MCF 10A (cell line): ENCODE results near the gene TPST1. TPM values are rescaled to one million over a fixed set of nuclear protein-coding genes. Genes with fewer than 3 reads are reported as not detected.

Experiments used
- BruUV-seq: library from RNA; stranded (reverse); fragments of 400-500 nt; replicated peaks from 2 replicates; lab custom pipeline; 2021; lab: Mats Ljungman, UMichigan
- CTCF ChIA-PET: fragments of 300-600 bp; sonication (Branson Sonifier 250); formaldehyde crosslinking; extraction: SDS; loops from one replicate; lab custom pipeline; 2021; ENCODE audit warnings: antibody characterized with exemption, inconsistent platforms; lab: Yijun Ruan, JAX
- POLR2A ChIA-PET: fragments of 300-600, 350-650 bp; sonication (Branson Sonifier 250); formaldehyde crosslinking; extraction: SDS; loops from one replicate; lab custom pipeline; 2020; ENCODE audit warnings: antibody characterized with exemption, inconsistent platforms; lab: Yijun Ruan, JAX
- DNase-seq: peaks from one replicate; pipeline ENCODE4 v3.0.0-alpha.2; 2018; ENCODE audit not compliant: unreplicated experiment
- H3K27ac Mint-ChIP-seq: one replicate; pipeline ENCODE4 v1.8.0; 2022; ENCODE audit warnings: mild to moderate bottlenecking, low read depth, mixed read lengths; ENCODE audit not compliant: unreplicated experiment
- H3K27me3 Mint-ChIP-seq: one replicate; pipeline ENCODE4 v1.8.0; 2022; ENCODE audit warnings: mixed read lengths; ENCODE audit not compliant: insufficient read depth, unreplicated experiment
- H3K36me3 Mint-ChIP-seq: one replicate; pipeline ENCODE4 v1.8.0; 2022; ENCODE audit warnings: mild to moderate bottlenecking, moderate library complexity, mixed read lengths; ENCODE audit not compliant: insufficient read depth, unreplicated experiment
- H3K4me1 Mint-ChIP-seq: one replicate; pipeline ENCODE4 v1.8.0; 2022; ENCODE audit warnings: mixed read lengths; ENCODE audit not compliant: insufficient read depth, unreplicated experiment
- H3K4me3 Mint-ChIP-seq: one replicate; pipeline ENCODE4 v1.8.0; 2022; ENCODE audit warnings: mild to moderate bottlenecking, moderate library complexity, mixed read lengths; ENCODE audit not compliant: unreplicated experiment
- H3K9me3 Mint-ChIP-seq: one replicate; pipeline ENCODE4 v1.8.0; 2022; ENCODE audit warnings: mixed read lengths; ENCODE audit not compliant: unreplicated experiment
- CTCF ChIP-seq: fragments of 200-600 bp; IDR thresholded peaks from one replicate; pipeline ENCODE4 v1.8.0; 2022; ENCODE audit warnings: antibody characterized with exemption, mild to moderate bottlenecking; ENCODE audit not compliant: unreplicated experiment
- intact Hi-C: fragments of 100-400 bp; cut with micrococcal nuclease; formaldehyde crosslinking; loops from 2 replicates; pipeline ENCODE4 v1.14.1; 2022
- total RNA-seq: library from RNA; stranded (reverse); gene quantifications from 2 replicates; pipeline ENCODE4 v1.2.3, GENCODE V29; 2022

The TPST1 gene
- total RNA-seq, 1 experiment from 2014 or later = 3.2 TPM

DNA sequence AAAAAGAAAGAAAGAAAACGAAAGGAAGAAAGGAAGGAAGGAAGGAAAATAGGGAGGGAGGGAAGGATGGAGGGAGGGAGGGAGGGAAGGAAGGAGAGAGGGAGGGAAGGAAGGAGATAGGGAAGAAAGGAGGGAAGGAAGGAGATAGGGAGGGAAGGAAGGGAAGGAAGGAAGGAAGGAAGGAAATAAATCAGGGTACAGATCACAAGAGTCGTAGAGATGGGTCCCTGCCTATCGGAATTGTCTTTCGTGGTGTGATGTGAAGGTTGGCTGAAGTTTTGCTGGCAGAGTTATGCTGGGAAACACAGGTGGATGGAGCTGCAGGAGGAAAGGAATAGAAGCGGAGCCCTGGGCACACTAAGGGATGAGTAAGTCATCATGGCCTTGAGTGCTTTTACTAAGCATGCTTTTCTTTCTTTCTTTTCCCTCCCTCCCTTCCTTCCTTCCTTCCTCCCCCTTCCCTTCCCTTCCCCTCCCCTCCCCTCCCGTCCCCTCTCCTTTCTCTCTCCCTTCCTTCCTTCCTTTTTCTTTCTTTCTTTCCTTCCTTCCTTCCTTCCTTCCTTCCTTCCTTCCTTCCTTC, 11.9 kb upstream of the TPST1 start:
- ChIA-PET POLR2A (no interaction called here), CTCF (interaction anchor here (0.6 kb wide), 2 partner anchors 44 to 151 kb away, joined by 3 read pairs; no protein-coding TSS in a partner anchor)
- H3K4me3 Mint-ChIP-seq = no peak overlapping the region
- H3K27me3 Mint-ChIP-seq = no peaks in the 10 kb centered on the region
- TF ChIP-seq CTCF = no peak
- H3K9me3 Mint-ChIP-seq = no peaks in the 10 kb centered on the region
- intact Hi-C loops = no loop called here
- no peaks in the 10 kb centered on the region for H3K36me3 Mint-ChIP-seq
- BruUV-seq = no TSS peak
- H3K27ac Mint-ChIP-seq = no peak overlapping the region
- no peak for DNase-seq
- peaks cover 8% of the 10 kb centered on the region for H3K4me1 Mint-ChIP-seq

- Mint-ChIP-seq H3K4me1 (peaks cover 4% of the 10 kb centered on the region), H3K9me3 (no peaks in the 10 kb centered on the region), H3K4me3 (no peak overlapping the region), H3K36me3 (no peaks in the 10 kb centered on the region), H3K27ac (no peak overlapping the region), H3K27me3 (peaks cover 8% of the 10 kb centered on the region)
- ChIA-PET POLR2A (no interaction called here), CTCF (no interaction called here)
- DNase-seq = no peak
- no peak for TF ChIP-seq CTCF
- BruUV-seq = no TSS peak
- intact Hi-C loops = no loop called here
These were observed 6.7 kb upstream of the TPST1 start for GRCh38 chr7:66198469-66198868.

- POLR2A ChIA-PET = no interaction called here
- Mint-ChIP-seq H3K4me3 (no peak overlapping the region), H3K27me3 (peaks cover 8% of the 10 kb centered on the region), H3K9me3 (no peaks in the 10 kb centered on the region), H3K4me1 (no peaks in the 10 kb centered on the region), H3K36me3 (no peaks in the 10 kb centered on the region), H3K27ac (no peak overlapping the region)
- no peak for DNase-seq
- intact Hi-C loops = no loop called here
- BruUV-seq = no TSS peak
- CTCF ChIA-PET = no interaction called here
- no peak for TF ChIP-seq CTCF
These were observed 6.2 kb upstream of the TPST1 start for GRCh38 chr7:66198956-66199355.

DNA sequence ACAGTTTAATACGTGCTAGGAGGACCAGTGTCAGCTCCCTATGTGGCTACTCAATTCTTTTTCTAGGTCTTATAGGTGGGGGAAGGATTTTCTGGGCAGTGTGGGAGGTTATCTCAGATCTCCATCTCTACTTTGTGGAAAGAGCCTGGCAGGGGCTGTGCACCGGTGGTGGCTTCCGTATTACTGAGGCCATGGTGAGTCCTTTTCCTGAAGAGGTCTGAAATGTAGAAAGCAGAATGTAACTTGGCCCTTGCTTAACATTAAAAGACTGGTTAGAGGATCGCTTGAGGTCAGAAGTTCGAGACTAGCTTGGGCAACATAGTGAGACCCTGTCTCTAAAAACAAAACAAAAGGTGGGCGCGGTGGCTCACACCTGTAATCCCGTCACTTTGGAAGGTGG, 2.7 kb upstream of the TPST1 start:
- H3K27ac Mint-ChIP-seq = no peak overlapping the region
- no TSS peak for BruUV-seq
- H3K4me3 Mint-ChIP-seq = no peak overlapping the region
- no peaks in the 10 kb centered on the region for H3K9me3 Mint-ChIP-seq
- H3K36me3 Mint-ChIP-seq = no peaks in the 10 kb centered on the region
- H3K4me1 Mint-ChIP-seq = peaks cover 15% of the 10 kb centered on the region
- ChIA-PET CTCF (interaction anchor here (0.6 kb wide), 1 partner anchor 51 kb away, joined by 3 read pairs; no protein-coding TSS in a partner anchor), POLR2A (no interaction called here)
- peaks cover 8% of the 10 kb centered on the region for H3K27me3 Mint-ChIP-seq
- no peak for TF ChIP-seq CTCF
- DNase-seq = no peak
- intact Hi-C loops = no loop called here
